H1 (cell line): ENCODE measurements around the gene MATN1.

Experiments used
- CTCF ChIP-seq, 3 experiments: IDR thresholded peaks; 1 replicate in 2 of 3; 2 replicates in 1 of 3; pipeline versions ENCODE4 v1.5.1 to v1.6.1; 2011; ENCODE audit warnings: low read length in 3 of 3, mild to moderate bottlenecking in 3 of 3, inconsistent platforms in 2 of 3, low read depth in 1 of 3, moderate library complexity in 1 of 3; ENCODE audit not compliant: insufficient read depth in 1 of 3; ENCODE audit errors: control extremely low read depth in 1 of 3
- TAF1 ChIP-seq: IDR thresholded peaks from 2 replicates; pipeline ENCODE4 v1.6.1; 2011; ENCODE audit warnings: mild to moderate bottlenecking, low read depth, low read length

- TF ChIP-seq CTCF (IDR thresholded peaks at IDR 0.05; ENCODE audit: control extremely low read depth in 1 of 3, insufficient read depth in 1 of 3, low read depth in 1 of 3, low read length in 3 of 3) (no peak), TAF1 (no peak)
Measured at GRCh38 chr1:30715886-30716285, 7.5 kb downstream of the MATN1 start.
